ENCODE measurements around the gene DHTKD1. TPM values are rescaled to one million over a fixed set of nuclear protein-coding genes. Genes with fewer than 3 reads are reported as not detected.
A peak's percentile ranks its signal among the peaks of the same experiment; 100 is the strongest.

DHTKD1 gene
- total and polyA plus RNA-seq, 4 donors: 30.4 to 43.8 (median 32.1) TPM

DNA sequence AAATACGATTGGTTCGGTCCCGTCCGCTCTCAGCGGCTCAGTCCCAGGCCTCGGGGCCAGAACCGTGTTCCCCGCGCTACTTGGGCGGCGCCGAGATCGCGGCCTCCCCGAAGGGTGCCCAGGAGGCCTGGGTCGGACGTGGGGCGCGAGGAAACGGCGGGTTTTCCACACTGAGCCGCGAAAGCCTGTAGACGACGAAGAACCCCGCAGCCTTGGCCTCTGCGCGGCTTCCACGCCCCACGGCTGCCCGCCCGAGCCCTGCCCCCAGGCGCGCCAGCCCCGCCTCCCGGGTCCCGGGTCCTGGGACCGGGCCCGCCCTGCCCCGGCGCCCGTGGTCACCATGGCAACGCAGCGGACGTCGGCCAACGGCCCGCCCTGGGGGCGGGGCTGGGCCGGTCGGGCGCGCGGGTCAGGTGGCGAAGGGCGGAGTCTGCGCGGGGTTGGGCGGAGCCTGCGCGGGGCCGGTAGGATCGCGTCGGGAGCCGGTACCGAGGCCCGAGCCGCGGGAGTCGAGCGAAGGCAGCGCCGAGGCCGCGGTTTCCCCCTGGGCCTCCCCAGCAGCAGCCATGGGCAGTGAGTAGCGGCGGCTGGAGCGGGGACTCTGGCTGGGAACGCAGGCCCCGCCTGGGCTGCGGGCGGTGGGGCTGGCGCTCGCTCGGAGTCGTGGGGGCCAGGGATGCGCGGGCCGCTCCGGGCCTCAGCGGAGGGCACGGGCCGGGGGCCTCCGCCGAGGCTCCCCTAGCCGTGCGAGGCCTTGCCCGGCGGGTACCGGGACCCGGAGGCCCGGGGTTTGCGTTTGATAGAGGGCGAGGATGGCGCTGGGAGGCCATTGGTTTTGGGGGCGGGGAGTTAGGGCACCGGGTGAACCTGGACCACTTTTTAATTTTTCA is 60.7 kb downstream of the DHTKD1 start, which contains the start of gene SEC61A2:
SEC61A2 (plus strand) TSS at position 456 of the 890 bp plus-strand sequence; CDS start at position 567, 111 bp downstream.
- WGBS (ENCODE audit: insufficient coverage): under 1% methylated on average over 108 of the region's 108 CpGs
- peak within 1 kb of the TSS; percentile 89 for H3K27ac ChIP-seq (ENCODE audit: low read depth, low read length)

GRCh38 chr10:12130237-12130872 is 61.6 kb downstream of the DHTKD1 start:
- DNase-seq (ENCODE audit: low read depth in 4 of 6, low spot score in 6 of 6): peak in 5 of 6 donors; percentile 38 to 92 (median 55)
- WGBS (ENCODE audit: insufficient coverage): 28% methylated on average over 5 of the region's 11 CpGs
- Histone ChIP-seq H3K9me3 (ENCODE audit: control insufficient read depth, insufficient read depth, low read length) (no peaks in the 10 kb centered on the region), H3K27ac (ENCODE audit: low read depth, low read length) (peak overlapping the region; percentile 84), H3K27me3 (ENCODE audit: control insufficient read depth, insufficient read depth, low read length) (no peaks in the 10 kb centered on the region), H3K4me1 (ENCODE audit: control insufficient read depth, insufficient read depth, low read length) (peaks cover 14% of the 10 kb centered on the region), H3K36me3 (ENCODE audit: control insufficient read depth, insufficient read depth, low read length) (peaks cover 15% of the 10 kb centered on the region), H3K4me3 (ENCODE audit: low read depth, low read length) (peak overlapping the region; percentile 78)

More for the DNA sequence above, 60.7 kb downstream of the DHTKD1 start, which contains the start of gene SEC61A2:
- Histone ChIP-seq H3K4me3 (ENCODE audit: low read depth, low read length) (peak within 1 kb of the TSS; percentile 78), H3K36me3 (ENCODE audit: control insufficient read depth, insufficient read depth, low read length) (peaks cover 9% of the 10 kb centered on the region), H3K4me1 (ENCODE audit: control insufficient read depth, insufficient read depth, low read length) (peaks cover 14% of the 10 kb centered on the region), H3K9me3 (ENCODE audit: control insufficient read depth, insufficient read depth, low read length) (no peaks in the 10 kb centered on the region), H3K27me3 (ENCODE audit: control insufficient read depth, insufficient read depth, low read length) (no peaks in the 10 kb centered on the region)
- peak; percentile 83 to 97 (median 87) for DNase-seq (ENCODE audit: low read depth in 4 of 6, low spot score in 6 of 6)

DNA sequence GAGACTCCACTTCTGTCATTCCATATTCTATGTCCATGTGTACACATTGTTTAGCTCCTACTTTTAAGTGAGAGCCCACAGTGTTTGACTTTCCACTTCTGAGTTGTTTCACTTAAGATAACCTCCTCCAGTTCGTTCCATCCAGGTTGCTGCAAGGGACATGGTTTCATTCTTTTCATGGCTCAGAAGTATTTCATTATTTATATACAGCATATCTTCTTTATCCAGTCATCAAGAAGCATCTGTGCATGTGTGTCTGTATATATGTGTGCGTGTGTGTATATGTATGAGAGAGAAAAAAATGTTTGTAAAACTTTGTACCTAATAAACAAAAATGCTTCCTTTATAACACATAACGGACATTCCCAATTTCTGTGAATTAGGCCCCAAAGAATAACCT is 66.9 kb downstream of the DHTKD1 start:
- peaks cover 4% of the 10 kb centered on the region for H3K4me1 ChIP-seq (ENCODE audit: control insufficient read depth, insufficient read depth, low read length)
- DNase-seq (ENCODE audit: low read depth in 4 of 6, low spot score in 6 of 6): no peak
- no peaks in the 10 kb centered on the region for H3K27me3 ChIP-seq (ENCODE audit: control insufficient read depth, insufficient read depth, low read length)
- H3K36me3 ChIP-seq (ENCODE audit: control insufficient read depth, insufficient read depth, low read length): peaks cover 47% of the 10 kb centered on the region
- no peak overlapping the region for H3K27ac ChIP-seq (ENCODE audit: low read depth, low read length)
- no peak overlapping the region for H3K4me3 ChIP-seq (ENCODE audit: low read depth, low read length)
- no peaks in the 10 kb centered on the region for H3K9me3 ChIP-seq (ENCODE audit: control insufficient read depth, insufficient read depth, low read length)
- WGBS (ENCODE audit: insufficient coverage): no CpG with 5 or more reads among the region's 3 CpGs

DNA sequence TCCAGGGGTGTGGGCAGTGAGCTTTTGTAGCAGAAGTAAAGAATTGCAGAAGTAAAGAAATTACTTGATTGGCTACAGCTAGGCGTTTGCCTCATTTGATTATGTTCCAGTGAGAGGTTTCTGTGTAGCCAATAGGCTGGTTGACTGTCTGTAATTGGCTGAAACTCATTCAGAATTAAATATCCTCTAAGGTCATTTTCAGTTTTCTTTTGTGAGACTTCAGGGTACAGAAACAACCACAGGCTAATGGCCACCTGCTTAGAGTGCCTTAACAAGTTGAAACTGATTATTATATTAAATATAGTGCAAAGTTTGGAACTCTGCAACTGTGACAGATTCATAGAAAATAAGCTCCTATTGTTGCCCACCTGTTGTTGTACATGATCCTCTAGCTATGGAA is 71.3 kb downstream of the DHTKD1 start:
- no peak overlapping the region for H3K27ac ChIP-seq (ENCODE audit: low read depth, low read length)
- no peaks in the 10 kb centered on the region for H3K9me3 ChIP-seq (ENCODE audit: control insufficient read depth, insufficient read depth, low read length)
- H3K27me3 ChIP-seq (ENCODE audit: control insufficient read depth, insufficient read depth, low read length): no peaks in the 10 kb centered on the region
- H3K4me3 ChIP-seq (ENCODE audit: low read depth, low read length): no peak overlapping the region
- H3K4me1 ChIP-seq (ENCODE audit: control insufficient read depth, insufficient read depth, low read length): no peaks in the 10 kb centered on the region
- H3K36me3 ChIP-seq (ENCODE audit: control insufficient read depth, insufficient read depth, low read length): peaks cover 60% of the 10 kb centered on the region
- WGBS (ENCODE audit: insufficient coverage): no CpG with 5 or more reads among the region's 1 CpG
- DNase-seq (ENCODE audit: low read depth in 4 of 6, low spot score in 6 of 6): no peak

- H3K27ac ChIP-seq (ENCODE audit: low read depth, low read length): no peak overlapping the region
- no peak for DNase-seq (ENCODE audit: low read depth in 4 of 6, low spot score in 6 of 6)
- H3K4me3 ChIP-seq (ENCODE audit: low read depth, low read length): no peak overlapping the region
- H3K36me3 ChIP-seq (ENCODE audit: control insufficient read depth, insufficient read depth, low read length): peaks cover 60% of the 10 kb centered on the region
- no peaks in the 10 kb centered on the region for H3K9me3 ChIP-seq (ENCODE audit: control insufficient read depth, insufficient read depth, low read length)
- WGBS (ENCODE audit: insufficient coverage): 100% methylated on average over 2 of the region's 3 CpGs
- H3K4me1 ChIP-seq (ENCODE audit: control insufficient read depth, insufficient read depth, low read length): no peaks in the 10 kb centered on the region
- no peaks in the 10 kb centered on the region for H3K27me3 ChIP-seq (ENCODE audit: control insufficient read depth, insufficient read depth, low read length)
Observed at GRCh38 chr10:12144538-12144937, 75.8 kb downstream of the DHTKD1 start.

DNA sequence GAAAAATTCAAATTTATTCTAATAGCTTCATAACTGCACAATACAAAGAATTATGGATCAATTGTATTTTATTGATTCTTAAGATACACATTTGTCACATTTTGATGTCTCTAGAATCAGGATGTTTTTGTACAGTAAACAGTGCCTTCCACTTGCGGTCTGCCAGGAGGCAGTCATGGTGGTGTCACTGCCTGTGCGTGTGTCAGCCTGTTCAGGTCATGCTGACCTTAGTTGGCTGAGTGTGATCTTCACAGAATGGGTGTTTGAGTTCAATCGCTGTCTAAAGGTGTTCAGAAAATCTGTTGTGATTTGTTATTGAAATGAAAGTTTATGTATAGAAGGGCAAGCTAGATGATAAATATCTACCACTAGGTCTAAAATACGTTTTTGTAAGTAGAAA is 81.4 kb downstream of the DHTKD1 start:
- Histone ChIP-seq H3K4me3 (ENCODE audit: low read depth, low read length) (no peak overlapping the region), H3K27ac (ENCODE audit: low read depth, low read length) (no peak overlapping the region), H3K36me3 (ENCODE audit: control insufficient read depth, insufficient read depth, low read length) (peaks cover 33% of the 10 kb centered on the region), H3K9me3 (ENCODE audit: control insufficient read depth, insufficient read depth, low read length) (no peaks in the 10 kb centered on the region), H3K4me1 (ENCODE audit: control insufficient read depth, insufficient read depth, low read length) (no peaks in the 10 kb centered on the region), H3K27me3 (ENCODE audit: control insufficient read depth, insufficient read depth, low read length) (no peaks in the 10 kb centered on the region)
- no peak for DNase-seq (ENCODE audit: low read depth in 4 of 6, low spot score in 6 of 6)
- WGBS (ENCODE audit: insufficient coverage): 41% methylated on average over 2 of the region's 4 CpGs

- DNase-seq (ENCODE audit: low read depth in 4 of 6, low spot score in 6 of 6): no peak
- Histone ChIP-seq H3K27ac (ENCODE audit: low read depth, low read length) (no peak overlapping the region), H3K9me3 (ENCODE audit: control insufficient read depth, insufficient read depth, low read length) (no peaks in the 10 kb centered on the region), H3K4me3 (ENCODE audit: low read depth, low read length) (no peak overlapping the region), H3K4me1 (ENCODE audit: control insufficient read depth, insufficient read depth, low read length) (no peaks in the 10 kb centered on the region), H3K27me3 (ENCODE audit: control insufficient read depth, insufficient read depth, low read length) (no peaks in the 10 kb centered on the region), H3K36me3 (ENCODE audit: control insufficient read depth, insufficient read depth, low read length) (peaks cover 29% of the 10 kb centered on the region)
- 90% methylated on average over 5 of the region's 6 CpGs for WGBS (ENCODE audit: insufficient coverage)
Observed at GRCh38 chr10:12154516-12154915, 85.8 kb downstream of the DHTKD1 start.

- WGBS (ENCODE audit: insufficient coverage): 93% methylated on average over 3 of the region's 14 CpGs
- H3K36me3 ChIP-seq (ENCODE audit: control insufficient read depth, insufficient read depth, low read length): peaks cover 36% of the 10 kb centered on the region
- H3K27ac ChIP-seq (ENCODE audit: low read depth, low read length): no peak overlapping the region
- H3K9me3 ChIP-seq (ENCODE audit: control insufficient read depth, insufficient read depth, low read length): no peaks in the 10 kb centered on the region
- no peak overlapping the region for H3K4me3 ChIP-seq (ENCODE audit: low read depth, low read length)
- H3K27me3 ChIP-seq (ENCODE audit: control insufficient read depth, insufficient read depth, low read length): no peaks in the 10 kb centered on the region
- DNase-seq (ENCODE audit: low read depth in 4 of 6, low spot score in 6 of 6): no peak
- H3K4me1 ChIP-seq (ENCODE audit: control insufficient read depth, insufficient read depth, low read length): no peaks in the 10 kb centered on the region
Observed at GRCh38 chr10:12156367-12157123, 87.8 kb downstream of the DHTKD1 start.

DNA sequence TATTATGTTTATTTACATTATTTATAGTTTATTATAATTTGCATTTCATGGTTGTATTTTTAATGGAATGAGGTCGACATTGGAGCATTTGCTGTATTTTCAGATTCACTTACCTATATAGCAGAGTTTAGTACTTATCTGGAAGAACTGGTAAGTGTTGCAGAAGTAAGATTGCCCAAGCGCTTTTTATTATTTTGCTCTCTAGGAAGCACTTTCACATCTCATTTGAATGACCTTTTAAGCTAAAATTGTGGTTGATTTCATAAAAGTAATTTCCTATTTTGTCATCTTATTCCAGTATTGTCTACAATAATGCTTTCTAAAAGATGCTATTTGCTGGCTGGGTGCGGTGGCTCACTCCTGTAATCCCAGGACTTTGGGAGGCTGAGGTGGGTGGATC is 89.4 kb downstream of the DHTKD1 start:
- no peak for DNase-seq (ENCODE audit: low read depth in 4 of 6, low spot score in 6 of 6)
- Histone ChIP-seq H3K27me3 (ENCODE audit: control insufficient read depth, insufficient read depth, low read length) (no peaks in the 10 kb centered on the region), H3K4me3 (ENCODE audit: low read depth, low read length) (no peak overlapping the region), H3K36me3 (ENCODE audit: control insufficient read depth, insufficient read depth, low read length) (peaks cover 38% of the 10 kb centered on the region), H3K9me3 (ENCODE audit: control insufficient read depth, insufficient read depth, low read length) (no peaks in the 10 kb centered on the region), H3K4me1 (ENCODE audit: control insufficient read depth, insufficient read depth, low read length) (no peaks in the 10 kb centered on the region), H3K27ac (ENCODE audit: low read depth, low read length) (no peak overlapping the region)
- WGBS (ENCODE audit: insufficient coverage): 100% methylated on average over 1 of the region's 3 CpGs

Measured in spinal cord (tissue), 10 donors.